Renal pelvis (tissue), 4 donors: Measurements from ENCODE around the gene CLASP2. TPM values are rescaled to one million over a fixed set of nuclear protein-coding genes. Genes with fewer than 3 reads are reported as not detected.
"Not testable (repeated sequence)": the region's sequence is repeated elsewhere in the genome, so short reads cannot be mapped to it uniquely, and the experiment has no call there.

Experiments
- DNase-seq: peaks from one replicate; pipeline ENCODE4 v3.0.0-alpha.2; 2013
- polyA plus RNA-seq, 3 donors: library from polyadenylated mRNA; unstranded; fragments of 120-200 nt; gene quantifications; one replicate each; pipeline ENCODE4 v1.2.1, GENCODE V29; 2013; ENCODE audit not compliant: insufficient read length in 3 of 3

CLASP2 gene
- polyA plus RNA-seq, 3 donors, result 47.1 to 68.2 (median 56.0) TPM

DNA sequence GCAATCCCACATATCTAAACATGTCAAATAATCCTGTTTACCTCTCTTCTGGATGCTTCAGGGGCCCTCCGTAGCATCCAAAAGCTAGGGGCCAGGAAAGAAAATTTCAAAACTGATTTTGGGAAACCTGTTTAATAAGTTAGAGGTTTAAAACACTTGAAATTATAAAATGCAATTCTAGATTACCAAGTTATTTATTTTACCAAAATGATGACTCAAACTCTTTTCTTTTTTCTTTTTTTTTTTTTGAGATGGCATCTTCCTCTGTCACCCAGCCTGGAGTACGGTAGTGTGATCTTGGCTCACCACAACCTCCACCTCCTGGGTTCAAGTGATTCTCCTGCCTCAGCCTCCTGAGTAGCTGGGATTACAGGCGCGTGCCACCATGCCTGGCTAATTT is 258.5 kb downstream of the CLASP2 start:
- not testable (repeated sequence) for DNase-seq

DNA sequence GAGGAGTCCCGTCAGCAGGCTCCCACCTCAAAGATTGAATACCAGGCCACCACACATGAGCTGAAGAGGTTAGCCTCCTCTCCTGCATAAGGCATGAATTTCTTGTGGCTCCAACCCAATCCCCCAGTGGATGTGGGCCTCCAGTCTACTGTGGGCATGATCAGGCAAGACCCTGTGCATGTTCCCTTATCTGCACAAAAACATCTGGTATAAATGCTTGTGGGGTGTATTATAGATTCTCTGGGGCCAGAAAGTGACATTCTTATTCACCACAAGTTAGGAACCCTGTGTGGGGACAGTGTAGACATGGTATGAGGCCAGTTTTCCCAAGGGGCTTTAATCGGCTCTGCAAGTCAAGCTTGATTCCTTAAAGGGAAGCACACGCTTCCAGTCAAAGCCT is 259.6 kb downstream of the CLASP2 start:
- DNase-seq, result no peak

GRCh38 chr3:33456756-33457155 is 261.3 kb downstream of the CLASP2 start:
- no peak for DNase-seq

GRCh38 chr3:33453331-33453761 is 264.7 kb downstream of the CLASP2 start:
- DNase-seq, result no peak

DNA sequence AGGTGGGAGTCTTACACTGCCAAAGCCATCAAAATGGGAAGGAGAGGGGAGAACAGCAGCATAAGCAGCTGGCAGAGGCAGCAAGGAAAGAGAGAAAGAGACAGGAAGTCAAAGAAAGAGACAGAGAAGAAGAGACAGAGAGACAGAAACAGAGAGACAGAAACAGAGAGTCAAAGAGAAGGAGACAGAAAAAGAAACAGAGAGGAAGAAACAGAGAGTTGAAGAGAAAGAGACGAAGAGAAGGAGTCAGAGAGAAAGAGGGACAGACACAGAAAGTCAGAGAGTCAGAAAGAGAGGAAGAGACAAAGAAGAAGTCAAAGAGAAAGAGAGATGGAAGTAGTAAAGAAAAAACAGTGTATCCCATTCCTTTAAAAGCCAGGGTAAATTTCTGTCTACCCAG is 266.1 kb downstream of the CLASP2 start:
- not testable (repeated sequence) for DNase-seq

- no peak for DNase-seq
These were observed 270.1 kb downstream of the CLASP2 start for GRCh38 chr3:33447958-33448357.

- DNase-seq, result not testable (repeated sequence)
These were observed 270.8 kb downstream of the CLASP2 start for GRCh38 chr3:33447256-33447625.

Other genes starting within 250 kb of the CLASP2 start
- 100 to 1,000 TPM; 130 to 173 (median 159) TPM for gene PDCD6IP, start 80.4 kb upstream of the CLASP2 start, polyA plus RNA-seq